Esophagus squamous epithelium (tissue), 5 donors: Measurements from ENCODE around the gene ATP8A1. TPM values are rescaled to one million over a fixed set of nuclear protein-coding genes. Genes with fewer than 3 reads are reported as not detected.

Source experiments
- DNase-seq: peaks from one replicate; lab custom pipeline; 2025; lab: John Stamatoyannopoulos, UW
- H3K27ac ChIP-seq, 4 donors: fragments of 200-600 bp; sonication (generic); one replicate each; pipeline ENCODE4 v1.5.1; 2016 to 2019; ENCODE audit warnings: mild to moderate bottlenecking in 1 of 4
- H3K27me3 ChIP-seq, 4 donors: fragments of 200-600 bp; sonication (generic); 1 replicate in 3 of 4; 2 replicates in 1 of 4; pipeline versions ENCODE4 v1.5.1 to v1.6.0; 2017 to 2021; ENCODE audit warnings: antibody characterized with exemption in 1 of 4
- H3K36me3 ChIP-seq, 3 donors: fragments of 200-600 bp; sonication (generic); one replicate each; pipeline ENCODE4 v1.5.1; 2016 to 2019
- H3K4me1 ChIP-seq, 3 donors: fragments of 200-600 bp; sonication (generic); one replicate each; pipeline ENCODE4 v1.5.1; 2017 to 2019
- H3K4me3 ChIP-seq, 4 donors: fragments of 200-600 bp; sonication (generic); 1 replicate in 3 of 4; 2 replicates in 1 of 4; pipeline ENCODE4 v1.5.1; 2016 to 2019; ENCODE audit warnings: mild to moderate bottlenecking in 2 of 4, moderate library complexity in 1 of 4
- H3K9me3 ChIP-seq, 3 donors: fragments of 200-600 bp; sonication (generic); one replicate each; pipeline ENCODE4 v1.5.1; 2016 to 2019
- CTCF ChIP-seq, 6 experiments: fragments of 450-650 bp in 4 of 6; fragments of 200-600 bp in 2 of 6; sonication (generic) in 2 of 6; IDR thresholded peaks; one replicate each; pipeline ENCODE4 v1.5.1; 2016 to 2019; ENCODE audit warnings: antibody characterized with exemption in 6 of 6, mild to moderate bottlenecking in 4 of 6, moderate library complexity in 4 of 6
- POLR2A ChIP-seq, 4 donors: fragments of 450-650 bp; IDR thresholded peaks; one replicate each; pipeline ENCODE4 v1.6.1; 2017; ENCODE audit warnings: antibody characterized with exemption in 4 of 4, mild to moderate bottlenecking in 4 of 4, moderate library complexity in 3 of 4
- WGBS, 2 donors: methylation state at CpG; one replicate each; pipeline ENCODE4 v1.1.5; 2018; 5-methylcytosine and 5-hydroxymethylcytosine counted together
- intact Hi-C: fragments of 100-400 bp; cut with DNase I; formaldehyde crosslinking; loops from one replicate; pipeline ENCODE4 v1.15.0; 2022
- total RNA-seq, 4 donors: library from RNA; depleted of rRNA; stranded (reverse); fragments of >200 nt; gene quantifications; one replicate each; pipeline ENCODE4 v1.1.0, GENCODE V29; 2016
- donor health status: DM: yes; HTN: yes; CAD: no.

The ATP8A1 gene
- total RNA-seq, 4 donors from 2014 or later = 1.9 to 11.8 (median 3.3) TPM

GRCh38 chr4:42523066-42523718 is 133.7 kb downstream of the ATP8A1 start:
- Histone ChIP-seq H3K27ac (no peak overlapping the region), H3K4me3 (no peak overlapping the region), H3K9me3 (no peaks in the 10 kb centered on the region), H3K36me3 (peaks cover 0 to 16% (median 0%) of the 10 kb centered on the region in 3 donors), H3K4me1 (peaks cover 0 to 12% (median 0%) of the 10 kb centered on the region in 3 donors), H3K27me3 (no peaks in the 10 kb centered on the region)
- intact Hi-C loops = loop anchor here (5.0 kb wide), 1 partner anchor 151 kb away; no protein-coding TSS in a partner anchor
- DNase-seq = no peak
- no peak for TF ChIP-seq POLR2A (IDR thresholded peaks at IDR 0.05)
- TF ChIP-seq CTCF (IDR thresholded peaks at IDR 0.05) = no peak
- 44 to 58% methylated on average over 3 of the region's 3 CpGs for WGBS, 2 donors

- intact Hi-C loops = loop anchor here (5.0 kb wide), 2 partner anchors 148 to 233 kb away; no protein-coding TSS in a partner anchor
- Histone ChIP-seq H3K4me1 (peaks cover 0 to 14% (median 0%) of the 10 kb centered on the region in 3 donors), H3K27ac (no peak overlapping the region), H3K36me3 (peaks cover 0 to 16% (median 0%) of the 10 kb centered on the region in 3 donors), H3K27me3 (no peaks in the 10 kb centered on the region), H3K4me3 (no peak overlapping the region), H3K9me3 (no peaks in the 10 kb centered on the region)
- no peak for DNase-seq
- 14 to 21% methylated on average over 3 of the region's 3 CpGs for WGBS, 2 donors
- no peak for TF ChIP-seq POLR2A (IDR thresholded peaks at IDR 0.05)
- peak; percentile 36 to 72 (median 62) for TF ChIP-seq CTCF (IDR thresholded peaks at IDR 0.05)
Observed at GRCh38 chr4:42519803-42520417, 137.0 kb downstream of the ATP8A1 start.

GRCh38 chr4:42515156-42515884 is 141.6 kb downstream of the ATP8A1 start:
- Histone ChIP-seq H3K27ac (no peak overlapping the region), H3K36me3 (no peaks in the 10 kb centered on the region), H3K4me1 (peaks cover 0 to 14% (median 0%) of the 10 kb centered on the region in 3 donors), H3K27me3 (no peaks in the 10 kb centered on the region), H3K4me3 (no peak overlapping the region), H3K9me3 (no peaks in the 10 kb centered on the region)
- no peak for DNase-seq
- TF ChIP-seq CTCF (IDR thresholded peaks at IDR 0.05) (no peak), POLR2A (IDR thresholded peaks at IDR 0.05) (no peak)
- intact Hi-C loops = loop anchor here (5.0 kb wide), 1 partner anchor 228 kb away; no protein-coding TSS in a partner anchor
- 74% methylated on average over 5 of the region's 5 CpGs for WGBS, 2 donors

GRCh38 chr4:42513748-42514492 is 143.0 kb downstream of the ATP8A1 start:
- H3K4me3 ChIP-seq = no peak overlapping the region
- H3K27me3 ChIP-seq = no peaks in the 10 kb centered on the region
- H3K4me1 ChIP-seq = peaks cover 0 to 9% (median 0%) of the 10 kb centered on the region in 3 donors
- H3K9me3 ChIP-seq = no peaks in the 10 kb centered on the region
- H3K36me3 ChIP-seq = no peaks in the 10 kb centered on the region
- no peak overlapping the region for H3K27ac ChIP-seq
- DNase-seq = no peak
- 76% methylated on average over 5 of the region's 5 CpGs for WGBS, 2 donors
- intact Hi-C loops = no loop called here
- no peak for TF ChIP-seq POLR2A (IDR thresholded peaks at IDR 0.05)
- TF ChIP-seq CTCF (IDR thresholded peaks at IDR 0.05) = no peak
